Activated T-cell treated with anti-CD3 and anti-CD28 coated beads for 24 hours (primary cell): ENCODE results near the gene BCL11A.

Experiments used
- DNase-seq: peaks from one replicate; pipeline ENCODE4 v3.0.0-alpha.2; 2020; ENCODE audit warnings: low read depth

BCL11A gene

GRCh38 chr2:60405271-60405919 is 148.1 kb downstream of the BCL11A start:
- DNase-seq: no peak
